DND-41 (cell line): ENCODE data around the gene CAMTA2.

ENCODE experiments used
- ATAC-seq: fragments of 200-7000 bp; cut with Tn5 transposase; 3 replicates; pipeline ENCODE4 v1.9.1; 2021; ENCODE audit warnings: low read depth; ENCODE audit not compliant: insufficient read depth
- DNase-seq: peaks from one replicate; pipeline ENCODE4 v3.0.0-alpha.2; 2020
- H2AFZ ChIP-seq: 2 replicates; pipeline ENCODE4 v1.6.0; 2012; ENCODE audit warnings: low read depth, low read length
- H3K27ac ChIP-seq: 2 replicates; pipeline ENCODE4 v1.5.1; 2012; ENCODE audit warnings: low read length, inconsistent platforms
- H3K27me3 ChIP-seq: fragments of 200-600 bp; sonication (generic); 2 replicates; pipeline ENCODE4 v1.6.0; 2012; ENCODE audit warnings: low read length, mild to moderate bottlenecking, inconsistent platforms; ENCODE audit not compliant: insufficient read depth, poor library complexity
- H3K36me3 ChIP-seq: 2 replicates; pipeline ENCODE4 v1.5.1; 2012; ENCODE audit warnings: low read length, inconsistent platforms; ENCODE audit not compliant: insufficient read depth
- H3K4me1 ChIP-seq: 2 replicates; pipeline ENCODE4 v1.5.1; 2012; ENCODE audit warnings: mild to moderate bottlenecking, low read length; ENCODE audit not compliant: insufficient read depth
- H3K4me2 ChIP-seq: 2 replicates; pipeline ENCODE4 v1.6.0; 2012; ENCODE audit warnings: mild to moderate bottlenecking, moderate library complexity, low read length, inconsistent platforms; ENCODE audit not compliant: insufficient read depth
- H3K4me3 ChIP-seq, 2 experiments: fragments of 200-600 bp in 1 of 2; shearing (Covaris generic) in 1 of 2; 2 replicates each; pipeline ENCODE4 v1.5.1; 2012 to 2016; ENCODE audit warnings: inconsistent platforms in 2 of 2, low read length in 2 of 2, mild to moderate bottlenecking in 2 of 2, low read depth in 1 of 2, moderate library complexity in 1 of 2
- H3K79me2 ChIP-seq: 2 replicates; pipeline ENCODE4 v1.6.0; 2012; ENCODE audit warnings: low read length, inconsistent platforms; ENCODE audit not compliant: insufficient read depth
- H3K9ac ChIP-seq: 2 replicates; pipeline ENCODE4 v1.6.0; 2012; ENCODE audit warnings: low read depth, mild to moderate bottlenecking, inconsistent platforms, low read length, moderate library complexity
- H3K9me3 ChIP-seq: 2 replicates; pipeline ENCODE4 v1.5.1; 2012; ENCODE audit warnings: low read length, moderate library complexity, mild to moderate bottlenecking, inconsistent platforms; ENCODE audit not compliant: insufficient read depth, severe bottlenecking
- H4K20me1 ChIP-seq: 2 replicates; pipeline ENCODE4 v1.6.0; 2012; ENCODE audit warnings: low read length; ENCODE audit not compliant: insufficient read depth
- CTCF ChIP-seq: IDR thresholded peaks from 2 replicates; pipeline ENCODE4 v1.5.1; 2012; ENCODE audit warnings: borderline replicate concordance, low read length, moderate library complexity, mild to moderate bottlenecking; ENCODE audit not compliant: poor library complexity, severe bottlenecking; ENCODE audit errors: extremely low read depth
- EZH2 ChIP-seq: IDR thresholded peaks from 3 replicates; pipeline ENCODE4 v1.6.1; 2012; ENCODE audit warnings: borderline replicate concordance, low read depth, mild to moderate bottlenecking, moderate library complexity, low read length, inconsistent platforms; ENCODE audit not compliant: severe bottlenecking

Gene CAMTA2

GRCh38 chr17:4956493-4957061 lies 30.9 kb downstream of the CAMTA2 start:
- H3K4me2 ChIP-seq, result no peak overlapping the region
- no peak overlapping the region for H2AFZ ChIP-seq
- no peaks in the 10 kb centered on the region; the same call in 1 of the 2 replicates for H3K4me1 ChIP-seq
- no peak overlapping the region for H3K27ac ChIP-seq
- H4K20me1 ChIP-seq, result no peaks in the 10 kb centered on the region
- H3K36me3 ChIP-seq, result peaks cover 19% of the 10 kb centered on the region
- H3K27me3 ChIP-seq, result no peaks in the 10 kb centered on the region
- TF ChIP-seq EZH2, result no peak
- TF ChIP-seq CTCF, result peak; percentile 33
- H3K4me3 ChIP-seq, result no peak overlapping the region
- H3K9ac ChIP-seq, result no peak overlapping the region
- H3K9me3 ChIP-seq, result no peaks in the 10 kb centered on the region
- H3K79me2 ChIP-seq, result no peaks in the 10 kb centered on the region
- DNase-seq (no peak), ATAC-seq (0 out of 3 replicates have a peak, but pooled peaks have one; percentile 11)

- H2AFZ ChIP-seq, result no peak overlapping the region
- H3K36me3 ChIP-seq, result peaks cover 9% of the 10 kb centered on the region; the same call in 1 of the 2 replicates
- H3K27me3 ChIP-seq, result no peaks in the 10 kb centered on the region
- H3K9me3 ChIP-seq, result no peaks in the 10 kb centered on the region
- H3K4me2 ChIP-seq, result no peak overlapping the region
- no peak overlapping the region for H3K4me3 ChIP-seq
- peaks cover 9% of the 10 kb centered on the region for H3K79me2 ChIP-seq
- DNase-seq (no peak), ATAC-seq (no peak)
- TF ChIP-seq EZH2, result no peak
- peaks cover 15% of the 10 kb centered on the region for H3K4me1 ChIP-seq
- H4K20me1 ChIP-seq, result no peaks in the 10 kb centered on the region
- no peak overlapping the region for H3K9ac ChIP-seq
- H3K27ac ChIP-seq, result no peak overlapping the region
Observed at GRCh38 chr17:4955091-4955490, 32.4 kb downstream of the CAMTA2 start.

GRCh38 chr17:4953451-4953961 lies 34.0 kb downstream of the CAMTA2 start:
- no peak overlapping the region for H3K4me3 ChIP-seq
- peaks cover 21% of the 10 kb centered on the region for H3K4me1 ChIP-seq
- ATAC-seq, result no peak
- no peak overlapping the region for H2AFZ ChIP-seq
- no peaks in the 10 kb centered on the region for H3K9me3 ChIP-seq
- H3K36me3 ChIP-seq, result peaks cover 3% of the 10 kb centered on the region; the same call in 1 of the 2 replicates
- no peak overlapping the region for H3K27ac ChIP-seq
- H4K20me1 ChIP-seq, result no peaks in the 10 kb centered on the region
- no peak overlapping the region for H3K4me2 ChIP-seq
- H3K27me3 ChIP-seq, result no peaks in the 10 kb centered on the region
- H3K79me2 ChIP-seq, result peaks cover 11% of the 10 kb centered on the region
- no peak for TF ChIP-seq CTCF
- no peak for TF ChIP-seq EZH2
- no peak for DNase-seq
- no peak overlapping the region for H3K9ac ChIP-seq

- Histone ChIP-seq H3K79me2 (peaks cover 29% of the 10 kb centered on the region), H3K9me3 (no peaks in the 10 kb centered on the region), H3K27me3 (no peaks in the 10 kb centered on the region), H3K4me1 (peaks cover 29% of the 10 kb centered on the region), H3K4me3 (no peak overlapping the region), H2AFZ (no peak overlapping the region), H4K20me1 (peaks cover 11% of the 10 kb centered on the region), H3K27ac (no peak overlapping the region), H3K4me2 (peak overlapping the region; percentile 93; the same call in 1 of the 2 replicates), H3K36me3 (peaks cover 17% of the 10 kb centered on the region), H3K9ac (peak overlapping the region; percentile 98; the same call in 1 of the 2 replicates)
- DNase-seq (no peak), ATAC-seq (no peak)
- TF ChIP-seq CTCF (no peak), EZH2 (no peak)
Observed at GRCh38 chr17:4951486-4951885, 36.0 kb downstream of the CAMTA2 start.
